Kasumi-1 (cell line): ENCODE data around the gene ART3.
A peak's percentile ranks its signal among the peaks of the same experiment; 100 is the strongest.

Source experiments
- DNase-seq, 2 experiments: peaks; one replicate each; lab custom pipeline; 2025; lab: John Stamatoyannopoulos, UW

ART3 gene

GRCh38 chr4:76147454-76148141 lies 73.1 kb downstream of the ART3 start:
- DNase-seq: peak; percentile 65 to 71

GRCh38 chr4:76148142-76148865 lies 73.8 kb downstream of the ART3 start, which contains the start of gene NUP54:
Gene NUP54, minus strand, starts transcription at chr4:76148397. Its CDS starts 23 bp downstream, at chr4:76148374.
- peak; percentile 94 for DNase-seq

GRCh38 chr4:76153356-76153755 lies 78.8 kb downstream of the ART3 start:
- DNase-seq: no peak

GRCh38 chr4:76155979-76156378 lies 81.5 kb downstream of the ART3 start:
- DNase-seq: no peak

- no peak for DNase-seq
Measured at GRCh38 chr4:76156635-76157034, 82.1 kb downstream of the ART3 start.

- DNase-seq: no peak
Measured at GRCh38 chr4:76160355-76160754, 85.8 kb downstream of the ART3 start.
